Measurements from ENCODE around the gene SPOCK1. TPM values are rescaled to one million over a fixed set of nuclear protein-coding genes. Genes with fewer than 3 reads are reported as not detected.

Gene SPOCK1
- total and polyA plus RNA-seq, 12 donors: 13.7 to 70.3 (median 28.6) TPM

DNA sequence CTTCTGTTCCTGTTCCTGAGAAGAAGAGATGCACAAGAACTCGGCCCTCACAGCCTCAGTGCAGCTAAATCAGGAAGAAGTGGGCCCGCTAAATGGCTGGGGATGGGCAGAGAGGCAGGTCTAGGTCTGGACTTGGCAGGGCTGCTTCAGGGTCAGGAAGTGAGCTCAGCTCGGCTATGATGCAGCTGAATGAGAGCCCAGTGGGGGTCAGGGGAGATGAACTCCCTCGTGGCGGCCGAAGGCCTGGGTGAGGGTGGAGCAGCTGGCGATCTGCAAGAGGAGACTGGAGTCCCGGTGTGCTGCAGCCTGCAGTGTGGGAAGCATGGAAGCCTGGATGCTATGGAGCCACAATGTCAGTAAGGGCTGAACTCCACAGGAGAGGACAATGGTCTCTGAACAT, 466.2 kb downstream of the SPOCK1 start:
- Histone ChIP-seq H3K4me3 (no peak overlapping the region), H3K27me3 (no peaks in the 10 kb centered on the region), H3K27ac (no peak overlapping the region), H3K4me1 (no peaks in the 10 kb centered on the region), H3K36me3 (no peaks in the 10 kb centered on the region), H3K9me3 (no peaks in the 10 kb centered on the region)
- TF ChIP-seq CTCF (IDR thresholded peaks at IDR 0.05): no peak
- DNase-seq (no peak), ATAC-seq (no peak)
- WGBS, 2 donors: 55 to 69% methylated on average over 8 of the region's 8 CpGs
- intact Hi-C loops (cut with DNase I): no loop called here

- 53 to 61% methylated on average over 1 of the region's 1 CpG for WGBS, 2 donors
- intact Hi-C loops (cut with DNase I): no loop called here
- no peak for TF ChIP-seq CTCF (IDR thresholded peaks at IDR 0.05)
- DNase-seq: no peak
- Histone ChIP-seq H3K9me3 (no peaks in the 10 kb centered on the region), H3K4me3 (no peak overlapping the region), H3K4me1 (peaks cover 0 to 2% (median 0%) of the 10 kb centered on the region in 9 donors), H3K36me3 (no peaks in the 10 kb centered on the region), H3K27me3 (no peaks in the 10 kb centered on the region), H3K27ac (no peak overlapping the region)
- no peak for ATAC-seq
Observed at GRCh38 chr5:137027758-137028157, 471.4 kb downstream of the SPOCK1 start.

- Histone ChIP-seq H3K36me3 (no peaks in the 10 kb centered on the region), H3K27ac (no peak overlapping the region), H3K27me3 (no peaks in the 10 kb centered on the region), H3K9me3 (no peaks in the 10 kb centered on the region), H3K4me3 (no peak overlapping the region), H3K4me1 (peaks cover 0 to 16% (median 10%) of the 10 kb centered on the region in 9 donors)
- 77 to 82% methylated on average over 2 of the region's 2 CpGs for WGBS, 2 donors
- ATAC-seq (no peak), DNase-seq (no peak)
- intact Hi-C loops (cut with DNase I): no loop called here
- no peak for TF ChIP-seq CTCF (IDR thresholded peaks at IDR 0.05)
Observed at GRCh38 chr5:137026296-137026695, 472.8 kb downstream of the SPOCK1 start.

DNA sequence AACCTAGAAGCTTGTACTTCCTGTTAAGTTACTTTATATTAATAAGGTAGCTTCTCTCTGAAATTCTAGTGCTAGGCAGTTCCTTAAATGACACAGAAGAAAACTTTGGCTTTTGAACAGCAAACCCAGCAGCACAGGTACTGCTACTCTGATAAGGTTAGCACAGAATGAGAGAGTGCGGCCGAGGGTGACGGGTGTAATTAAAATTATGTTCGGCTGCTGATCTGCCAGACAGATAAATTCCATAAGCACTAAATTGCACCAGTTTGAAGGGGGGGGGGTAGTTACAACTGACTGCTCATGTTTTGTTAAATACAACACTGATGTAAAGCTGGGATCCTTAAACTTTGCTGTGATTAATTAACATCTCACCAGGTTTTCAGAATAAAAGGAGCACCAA, 475.1 kb downstream of the SPOCK1 start:
- ATAC-seq: no peak

More for the DNA sequence above, 475.1 kb downstream of the SPOCK1 start:
- DNase-seq: no peak
- no peak overlapping the region for H3K4me3 ChIP-seq
- H3K27ac ChIP-seq: no peak overlapping the region
- H3K9me3 ChIP-seq: no peaks in the 10 kb centered on the region
- H3K36me3 ChIP-seq: no peaks in the 10 kb centered on the region
- H3K4me1 ChIP-seq: peaks cover 0 to 16% (median 10%) of the 10 kb centered on the region in 9 donors
- intact Hi-C loops (cut with DNase I): no loop called here
- TF ChIP-seq CTCF (IDR thresholded peaks at IDR 0.05): no peak
- 37 to 53% methylated on average over 4 of the region's 4 CpGs for WGBS, 2 donors
- no peaks in the 10 kb centered on the region for H3K27me3 ChIP-seq
